ENCODE data around the gene RMND5B.

RMND5B gene

DNA sequence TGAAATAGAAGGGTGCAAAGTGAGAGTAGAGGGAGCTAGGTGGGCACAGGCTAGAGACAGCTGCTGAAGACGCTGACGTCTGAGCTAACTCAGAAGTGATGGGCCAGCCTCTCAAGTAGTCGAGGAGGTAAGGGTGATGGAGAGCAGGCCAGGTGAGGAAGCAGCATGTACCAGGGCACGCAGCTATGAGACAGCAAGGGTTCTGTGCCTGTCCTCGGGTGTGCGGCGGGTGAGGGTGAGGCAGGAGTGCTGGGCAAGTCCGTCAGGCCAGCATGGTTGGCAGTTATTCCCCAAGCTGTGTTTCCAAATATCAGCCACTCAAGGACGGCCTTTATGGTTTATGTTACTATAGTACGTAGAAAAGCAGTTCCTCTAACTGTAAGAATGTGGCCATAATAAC is 6.2 kb downstream of the RMND5B start:
- no peak for DNase-seq

DNA sequence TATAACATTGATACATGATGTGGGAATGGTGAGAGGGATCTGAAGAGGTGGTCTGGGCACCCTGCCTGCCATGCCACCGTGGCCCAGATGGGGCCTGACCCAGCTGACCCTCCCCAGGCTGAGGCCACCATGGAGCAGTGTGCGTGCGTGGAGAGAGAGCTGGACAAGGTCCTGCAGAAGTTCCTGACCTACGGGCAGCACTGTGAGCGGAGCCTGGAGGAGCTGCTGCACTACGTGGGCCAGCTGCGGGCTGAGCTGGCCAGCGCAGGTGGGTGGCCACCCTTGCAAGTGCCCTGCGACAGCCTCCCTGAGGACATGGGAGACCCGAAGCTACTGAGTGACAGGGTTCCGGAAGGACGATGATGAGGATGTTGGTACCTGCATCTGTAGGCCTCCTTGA is 7.2 kb downstream of the RMND5B start:
- DNase-seq, result no peak

DNA sequence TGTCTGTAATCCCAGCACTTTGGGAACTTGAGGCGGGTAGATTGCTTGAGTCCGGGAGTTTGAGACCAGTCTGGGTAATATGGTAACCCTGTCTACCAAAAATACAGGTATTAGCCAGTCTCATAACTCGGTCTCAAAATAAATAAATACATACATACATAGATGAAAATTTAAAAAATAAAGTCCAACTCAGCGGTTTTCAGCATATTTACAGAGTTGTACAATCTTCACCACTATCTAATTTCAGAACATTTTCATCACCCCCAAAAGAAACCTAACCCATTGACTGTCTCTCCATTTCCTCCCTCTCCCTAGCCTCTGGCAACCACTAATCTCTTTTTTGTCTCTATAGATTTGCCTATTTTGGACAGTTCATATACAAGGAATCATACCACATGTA is 10.7 kb downstream of the RMND5B start:
- DNase-seq, result no peak

DNA sequence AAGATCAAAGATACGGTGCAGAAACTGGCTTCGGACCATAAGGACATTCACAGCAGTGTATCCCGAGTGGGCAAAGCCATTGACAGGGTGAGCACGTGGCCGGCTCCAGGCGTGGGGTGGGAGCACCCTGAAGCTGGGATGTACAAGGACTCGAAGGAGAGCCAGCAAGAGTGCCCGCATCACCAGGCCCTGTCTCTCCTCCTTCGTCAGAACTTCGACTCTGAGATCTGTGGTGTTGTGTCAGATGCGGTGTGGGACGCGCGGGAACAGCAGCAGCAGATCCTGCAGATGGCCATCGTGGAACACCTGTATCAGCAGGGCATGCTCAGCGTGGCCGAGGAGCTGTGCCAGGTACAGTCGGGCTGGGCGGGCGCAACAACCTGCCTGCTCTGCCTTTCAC is 11.8 kb downstream of the RMND5B start:
- DNase-seq, result no peak

DNA sequence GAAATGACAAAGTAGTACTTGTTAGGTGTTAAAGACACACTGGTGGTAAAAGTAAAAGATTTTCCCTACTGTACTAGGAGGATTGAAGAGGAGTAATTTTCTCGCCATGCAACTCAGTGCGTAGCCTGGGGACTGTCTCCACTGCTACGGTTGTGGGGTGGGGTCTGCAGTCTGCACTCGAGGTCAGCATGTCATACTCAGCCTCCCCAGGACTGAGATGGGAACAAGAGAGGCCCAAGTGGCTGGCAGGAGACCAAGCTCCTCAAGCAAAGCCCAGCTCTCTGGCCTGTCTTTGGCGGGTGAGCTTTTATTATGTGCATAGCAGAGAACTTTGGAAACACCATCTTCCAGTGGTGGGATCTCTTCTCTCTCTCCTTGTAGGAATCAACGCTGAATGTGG is 12.4 kb downstream of the RMND5B start:
- DNase-seq, result no peak

DNA sequence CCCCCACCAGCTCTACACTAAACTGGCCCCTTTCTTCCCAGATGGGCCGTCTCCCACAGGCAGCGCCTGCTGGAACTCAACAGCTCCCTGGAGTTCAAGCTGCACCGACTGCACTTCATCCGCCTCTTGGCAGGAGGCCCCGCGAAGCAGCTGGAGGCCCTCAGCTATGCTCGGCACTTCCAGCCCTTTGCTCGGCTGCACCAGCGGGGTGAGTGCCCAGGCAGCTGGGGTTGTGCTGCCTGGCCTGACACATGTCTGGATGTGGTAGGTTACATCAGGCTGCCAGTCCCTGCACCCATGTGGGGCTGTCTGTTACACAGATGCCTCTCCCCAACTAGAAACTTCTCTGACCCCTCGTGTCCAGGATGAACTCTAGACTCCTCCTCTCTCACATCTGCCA is 13.1 kb downstream of the RMND5B start:
- DNase-seq, result no peak

DNA sequence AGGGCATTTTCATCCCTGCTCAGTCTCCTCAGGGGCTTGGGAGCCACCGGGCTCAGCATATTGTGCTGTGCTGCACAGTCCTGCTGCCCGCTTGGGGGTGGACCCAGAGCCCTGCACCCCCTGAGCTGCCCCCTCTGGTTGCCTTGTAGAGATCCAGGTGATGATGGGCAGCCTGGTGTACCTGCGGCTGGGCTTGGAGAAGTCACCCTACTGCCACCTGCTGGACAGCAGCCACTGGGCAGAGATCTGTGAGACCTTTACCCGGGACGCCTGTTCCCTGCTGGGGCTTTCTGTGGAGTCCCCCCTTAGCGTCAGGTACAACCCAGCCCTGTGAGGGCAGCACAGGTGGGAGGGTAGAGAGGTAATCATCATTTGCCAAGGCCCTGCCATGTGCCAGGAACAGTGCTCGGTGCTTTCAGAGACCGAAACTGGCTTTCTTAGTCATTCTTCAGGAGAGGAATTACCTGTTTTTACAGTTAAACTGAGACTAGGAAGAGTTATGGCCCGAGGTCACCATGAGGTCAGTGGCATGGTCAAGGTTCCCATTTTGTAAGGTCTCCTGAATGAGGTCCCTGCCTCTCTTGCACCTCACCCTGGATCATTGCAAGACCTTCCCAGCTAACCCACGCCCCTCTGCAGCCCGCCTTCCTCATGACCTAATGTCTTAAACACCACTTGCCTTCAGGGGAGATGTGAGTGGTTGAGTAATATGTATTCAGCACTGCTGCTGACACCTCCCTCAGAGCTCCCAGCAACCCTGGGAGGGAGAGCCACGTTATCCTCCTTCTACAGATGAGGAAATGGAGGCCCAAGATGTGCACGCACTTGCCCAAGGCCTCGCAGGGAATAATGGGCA is 15.4 kb downstream of the RMND5B start:
- peak; percentile 80 for DNase-seq

DNA sequence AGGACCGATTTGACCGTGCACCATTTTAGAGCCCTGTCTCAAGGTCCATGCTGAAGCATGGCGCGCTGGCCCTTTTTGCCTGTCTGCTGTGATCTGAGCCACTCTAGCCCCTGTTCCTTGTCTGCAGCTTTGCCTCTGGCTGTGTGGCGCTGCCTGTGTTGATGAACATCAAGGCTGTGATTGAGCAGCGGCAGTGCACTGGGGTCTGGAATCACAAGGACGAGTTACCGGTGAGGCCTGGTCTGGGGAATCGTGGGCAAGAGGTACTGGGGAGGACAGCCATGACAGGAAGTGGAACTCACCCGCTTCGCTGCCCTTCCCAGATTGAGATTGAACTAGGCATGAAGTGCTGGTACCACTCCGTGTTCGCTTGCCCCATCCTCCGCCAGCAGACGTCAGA is 16.6 kb downstream of the RMND5B start:
- no peak for DNase-seq

DNA sequence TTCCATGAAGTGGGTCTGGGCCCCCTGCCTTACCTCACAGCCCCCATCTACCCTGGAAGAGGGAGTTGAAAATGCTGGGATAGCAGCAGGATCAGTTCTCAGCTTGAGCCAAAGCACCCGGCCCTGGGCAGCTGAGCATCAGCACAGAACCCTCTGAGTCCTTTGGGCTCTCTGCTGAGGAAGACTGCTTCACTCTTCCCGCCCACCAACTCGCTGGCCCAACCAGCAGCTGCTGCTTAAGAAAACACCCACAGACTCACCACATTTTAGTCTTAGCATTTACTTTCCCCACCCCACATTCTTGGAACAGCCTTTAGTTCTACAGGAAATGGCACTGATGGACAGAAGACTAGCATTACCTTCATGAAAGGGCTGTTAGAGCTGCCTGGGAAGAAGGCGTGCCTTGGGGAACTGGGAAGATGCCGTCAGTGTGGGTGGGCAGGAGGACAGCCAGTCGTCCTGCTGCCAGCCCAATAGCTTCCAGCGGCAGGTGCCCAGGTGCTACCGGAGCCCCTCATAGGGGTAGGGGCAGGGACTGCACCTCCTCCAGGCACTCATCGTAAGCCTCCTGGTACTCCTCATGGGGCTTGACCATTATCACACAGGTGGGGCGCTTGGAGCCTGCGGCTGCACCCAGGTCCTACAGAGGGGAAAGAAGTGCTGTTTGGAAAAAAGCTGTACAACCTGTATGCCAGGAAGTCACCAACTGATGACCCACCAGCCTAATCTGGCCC is 18.6 kb downstream of the RMND5B start:
- DNase-seq, result no peak

DNA sequence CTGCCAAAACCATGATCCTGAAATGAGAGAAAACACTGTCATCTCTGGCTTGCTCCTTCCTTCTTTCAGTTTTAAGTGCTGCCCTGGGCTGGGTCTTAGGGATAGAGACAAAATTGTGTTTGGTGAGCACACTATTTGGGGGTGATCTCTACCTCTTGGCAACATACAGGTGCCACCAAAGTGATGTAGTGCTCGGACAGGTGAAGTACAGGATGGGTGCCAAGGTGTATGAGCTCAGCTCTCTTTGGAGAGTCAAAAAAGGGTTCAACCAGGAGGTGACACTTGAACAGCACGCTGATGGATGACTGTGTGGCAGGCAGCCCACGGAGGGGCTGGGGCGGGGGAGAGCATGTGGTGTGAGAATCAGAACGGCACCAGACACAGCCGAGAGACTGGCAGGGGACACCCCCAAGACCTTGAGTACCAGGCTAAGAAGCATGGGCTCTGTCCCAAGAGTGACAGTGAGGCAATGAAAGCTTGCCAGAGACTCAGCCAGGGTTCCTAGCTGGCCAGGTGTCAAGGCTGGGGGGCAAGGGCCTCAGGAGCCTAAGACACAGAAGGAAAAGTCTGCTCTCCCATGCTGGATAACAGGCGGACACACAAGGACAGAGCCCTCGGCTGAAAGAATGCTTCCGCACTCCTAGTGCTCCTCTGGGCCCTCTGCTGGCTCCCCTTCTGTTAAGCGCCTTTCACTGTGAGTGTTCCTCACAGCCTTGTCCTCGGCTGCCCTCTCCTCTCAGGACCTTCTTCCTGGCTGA is 20.3 kb downstream of the RMND5B start:
- DNase-seq, result no peak

DNA sequence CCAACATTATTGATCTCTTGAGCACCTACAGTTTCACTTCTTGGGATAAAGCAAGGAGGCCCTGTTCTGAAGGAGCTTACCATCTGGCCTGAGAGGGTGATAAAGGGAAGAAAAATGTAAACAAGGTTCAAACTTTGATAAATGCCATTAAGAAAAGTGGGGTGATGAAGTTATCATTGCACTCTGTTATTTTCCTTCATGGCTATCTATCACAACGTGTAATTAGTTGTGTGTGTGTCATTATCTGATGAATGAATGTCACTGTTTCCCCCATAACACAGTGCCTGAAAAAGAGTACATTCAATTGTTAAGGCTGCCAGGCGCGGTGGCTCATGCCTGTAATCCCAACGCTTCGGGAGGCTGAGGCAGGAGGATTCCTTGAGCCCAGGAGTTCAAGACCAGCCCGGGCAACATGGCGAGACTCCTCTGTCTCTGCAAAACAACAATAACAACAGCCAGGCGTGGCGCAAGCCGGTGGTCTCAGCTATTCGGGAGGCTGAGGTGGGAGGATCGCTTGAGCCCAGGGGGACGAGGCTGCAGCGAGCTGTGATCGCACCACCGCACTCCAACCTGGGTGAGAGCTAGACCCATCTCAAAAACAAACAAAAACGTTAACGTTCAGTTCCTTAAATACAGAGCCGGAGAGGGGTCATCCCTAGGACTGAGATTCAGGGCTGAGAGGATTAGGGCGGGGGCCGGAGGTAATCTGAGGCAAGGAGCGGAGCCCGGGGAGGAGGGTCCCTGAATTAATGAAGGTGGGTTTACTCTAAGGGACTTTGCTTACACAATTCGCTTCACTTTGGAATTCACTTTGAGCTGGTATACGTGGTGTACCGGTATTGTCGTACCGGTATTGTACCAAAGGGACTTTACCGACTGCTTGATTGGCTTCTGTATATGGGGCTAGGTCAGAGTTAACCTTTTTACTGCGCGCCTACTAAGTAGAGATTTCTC is 22.0 kb downstream of the RMND5B start:
- DNase-seq, result no peak

DNA sequence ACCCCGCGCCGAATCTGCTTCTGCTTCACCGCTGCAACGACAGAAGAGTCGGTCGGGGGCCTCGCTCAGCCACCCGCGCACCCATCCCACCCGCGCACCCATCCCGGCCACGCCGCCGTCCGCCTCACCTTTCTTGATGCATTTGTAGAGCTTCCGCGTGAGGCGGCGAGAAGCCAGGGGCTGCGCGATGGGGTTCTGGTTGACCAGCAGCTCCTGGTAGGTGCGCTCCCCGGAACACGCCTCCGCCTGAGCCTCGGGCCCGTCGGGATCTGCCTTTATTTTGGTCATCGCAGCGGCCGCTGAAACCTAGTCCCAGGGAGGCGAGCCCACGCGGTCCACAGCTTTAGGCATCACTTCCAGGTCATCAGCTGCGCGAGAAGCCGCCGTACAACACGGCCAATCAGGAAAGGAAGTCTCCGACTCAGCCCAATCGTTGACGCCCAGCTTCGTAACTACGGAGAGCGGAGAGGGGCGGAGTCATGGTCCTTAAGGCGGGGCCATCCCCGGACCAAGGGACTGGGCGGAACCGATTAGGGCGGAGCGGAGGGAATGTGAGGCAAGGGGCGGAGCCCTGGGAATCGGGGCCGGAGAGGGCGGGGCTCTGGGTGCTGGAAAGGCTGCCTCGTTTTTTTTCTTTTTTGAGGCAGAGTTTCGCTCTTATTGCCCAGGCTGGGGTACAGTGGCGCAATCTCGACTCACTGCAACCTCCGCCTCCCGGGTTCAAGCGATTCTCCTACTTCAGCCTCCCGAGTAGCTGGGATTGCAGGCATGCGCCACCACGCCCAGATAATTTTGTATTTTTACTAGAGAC is 22.9 kb downstream of the RMND5B start, which contains the start of gene NHP2:
NHP2 (minus strand) TSS at position 356 of the 811 bp plus-strand sequence; CDS start at position 288, 68 bp downstream.
- DNase-seq, result peak; percentile 98

DNA sequence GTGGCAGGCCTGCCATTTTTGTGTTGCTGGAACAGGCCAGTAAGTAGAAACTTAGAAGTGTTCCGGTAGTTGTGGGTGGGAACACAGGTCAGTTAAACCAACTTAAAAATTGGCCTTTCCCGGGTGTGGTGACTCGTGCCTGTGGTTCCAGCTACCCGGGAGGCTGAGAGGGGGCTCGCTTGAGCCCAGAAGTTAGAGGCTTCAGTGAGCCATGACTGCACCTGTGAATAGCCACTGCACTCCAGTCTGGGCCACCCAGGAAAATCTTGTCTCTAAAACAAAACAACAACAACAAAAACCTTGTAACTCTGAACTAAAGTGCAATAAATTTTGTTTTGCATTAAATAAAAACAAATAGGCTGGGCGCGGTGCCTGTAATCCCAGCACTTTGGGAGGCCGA is 24.3 kb downstream of the RMND5B start:
- no peak for DNase-seq

DNA sequence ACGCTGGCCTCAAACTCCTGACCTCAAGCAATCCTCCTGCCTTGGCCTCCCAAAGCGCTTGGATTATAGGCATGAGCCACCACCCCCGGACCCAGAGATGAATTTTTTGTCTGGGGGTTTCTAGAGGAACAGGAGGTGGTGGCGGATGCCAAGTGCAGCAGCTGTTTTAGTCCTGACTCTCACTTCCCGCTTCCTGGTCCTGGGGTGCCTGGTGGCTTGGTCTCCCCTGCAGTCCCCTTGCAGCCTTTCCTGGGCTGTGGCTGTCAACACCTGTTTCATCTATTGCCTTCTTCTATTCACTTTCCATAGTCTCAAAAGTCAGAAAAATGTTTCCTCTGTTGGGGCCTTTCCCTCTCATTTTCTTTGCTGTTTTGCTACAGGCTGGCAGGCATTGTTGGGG is 29.4 kb downstream of the RMND5B start:
- DNase-seq, result no peak

DNA sequence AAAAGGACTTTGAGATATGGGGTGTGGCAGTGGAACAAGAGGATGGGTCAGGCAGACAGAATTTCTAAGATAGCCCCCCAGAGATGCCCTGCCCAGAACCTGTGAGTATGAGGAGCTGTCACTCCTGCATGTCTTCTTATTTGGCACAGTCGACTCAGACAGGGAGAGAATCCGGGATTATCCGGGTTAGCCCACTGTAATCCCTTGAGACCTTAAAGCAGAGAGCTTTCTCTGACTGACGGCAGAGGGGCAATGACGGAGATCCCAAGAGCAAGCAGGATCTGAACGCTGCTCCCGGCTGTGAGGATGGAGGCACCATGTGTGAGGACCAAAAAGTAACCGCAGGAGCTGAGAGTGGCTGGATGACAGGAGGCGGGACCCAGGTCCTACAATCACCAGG is 31.7 kb downstream of the RMND5B start:
- no peak for DNase-seq

DNA sequence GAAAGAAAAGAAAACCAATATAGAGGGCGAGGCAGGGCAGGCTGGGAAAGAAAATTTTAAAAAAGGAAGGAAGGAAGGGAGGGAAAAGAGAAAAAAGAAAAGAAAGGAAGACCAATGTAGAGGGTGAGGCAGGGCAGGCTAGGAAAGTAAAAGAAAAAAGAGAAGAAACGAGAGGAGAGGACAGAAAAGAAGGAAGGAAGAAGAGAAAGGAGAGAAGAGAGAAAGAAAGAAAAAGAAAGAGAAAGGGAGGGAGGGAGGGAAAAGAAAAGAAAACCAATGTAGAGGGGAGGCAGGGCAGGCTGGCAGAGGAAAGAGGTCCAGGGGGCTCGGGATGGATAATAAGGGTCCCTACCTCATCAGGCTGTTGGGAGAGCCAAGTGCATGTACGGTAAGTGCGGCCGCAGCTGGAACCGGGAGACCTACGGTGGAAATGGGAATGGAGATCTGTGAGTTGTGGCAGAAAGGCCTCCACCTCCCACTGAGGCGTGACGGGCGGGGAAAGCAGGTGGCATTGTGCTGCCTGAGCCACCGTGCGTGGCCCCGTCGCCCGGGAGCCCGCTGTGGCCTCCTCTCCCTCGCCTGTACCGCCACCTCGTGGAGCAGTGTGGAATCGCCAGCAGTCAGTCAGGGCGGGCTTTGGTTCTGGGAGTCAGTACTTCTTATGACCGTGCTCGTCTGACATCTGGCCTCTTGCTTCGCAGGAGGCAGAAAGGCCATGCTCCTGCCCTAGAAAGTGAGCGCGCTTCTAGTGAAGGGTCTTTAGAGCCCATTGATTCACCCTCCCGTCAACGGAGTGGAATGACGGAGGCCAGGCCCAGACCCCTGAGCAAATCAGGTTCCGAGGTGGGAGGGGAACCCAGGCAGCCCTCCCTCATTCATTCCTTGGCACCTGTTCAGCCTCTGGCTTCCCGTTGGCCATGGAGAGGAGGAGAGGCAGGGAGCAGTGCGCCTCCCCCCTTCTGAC is 33.2 kb downstream of the RMND5B start:
- DNase-seq, result peak; percentile 91

DNA sequence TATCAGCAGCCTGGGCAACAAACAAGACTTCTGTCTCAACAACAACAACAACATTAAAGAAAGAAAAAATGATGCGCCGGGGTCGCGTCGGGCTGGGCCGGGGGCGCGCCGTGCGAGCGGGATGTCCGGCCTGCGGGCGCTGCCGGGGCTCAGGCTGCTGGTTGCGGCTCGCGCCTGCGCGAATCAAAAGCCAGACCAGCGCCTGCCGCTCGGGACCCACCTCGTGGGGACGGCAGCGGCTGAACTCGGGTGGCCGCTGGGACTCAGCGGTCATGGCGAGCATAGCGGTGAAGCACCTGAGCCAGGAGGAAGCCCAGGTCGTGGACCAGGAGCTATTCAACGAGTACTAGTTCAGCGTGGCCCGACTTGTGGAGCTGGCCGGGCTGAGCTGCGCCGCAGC is 34.8 kb downstream of the RMND5B start:
- DNase-seq, result no peak

DNA sequence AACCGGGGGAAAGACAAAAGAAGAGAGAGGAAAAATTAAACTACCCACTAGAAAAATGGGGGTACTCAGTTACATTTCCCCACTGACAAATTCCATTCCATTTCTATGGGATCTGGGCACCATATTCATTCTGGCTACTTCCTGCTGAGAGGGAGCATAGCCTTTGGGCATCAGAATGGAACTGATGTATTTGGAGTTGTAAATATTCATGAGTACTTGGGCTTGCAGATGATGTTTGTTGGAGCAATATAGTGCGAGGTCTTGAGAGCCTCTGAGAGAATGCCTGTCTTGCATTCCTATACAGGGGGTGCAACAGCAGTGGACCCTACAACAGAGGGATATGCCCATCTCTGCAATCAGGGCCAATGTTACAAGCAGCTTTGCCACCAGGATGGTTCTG is 39.6 kb downstream of the RMND5B start:
- no peak for DNase-seq

DNA sequence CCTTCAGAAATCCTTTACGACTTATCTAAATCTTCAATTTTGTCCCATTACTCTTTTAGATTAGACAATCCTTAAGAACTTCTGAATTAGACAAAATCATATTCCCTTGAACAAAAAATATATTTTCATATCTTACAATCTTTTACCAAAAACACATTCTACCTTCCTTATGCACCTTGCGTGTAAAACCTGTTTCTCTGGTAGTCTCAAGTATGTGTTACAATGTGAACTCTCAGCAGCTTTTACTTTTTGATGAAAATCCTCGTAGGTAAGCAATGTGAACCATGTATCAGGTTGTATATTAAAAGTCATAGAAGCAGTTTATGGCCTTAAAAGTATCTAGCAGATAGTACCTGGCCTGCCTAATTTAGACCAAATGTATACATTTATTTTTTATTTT is 43.6 kb downstream of the RMND5B start:
- DNase-seq, result no peak

DNA sequence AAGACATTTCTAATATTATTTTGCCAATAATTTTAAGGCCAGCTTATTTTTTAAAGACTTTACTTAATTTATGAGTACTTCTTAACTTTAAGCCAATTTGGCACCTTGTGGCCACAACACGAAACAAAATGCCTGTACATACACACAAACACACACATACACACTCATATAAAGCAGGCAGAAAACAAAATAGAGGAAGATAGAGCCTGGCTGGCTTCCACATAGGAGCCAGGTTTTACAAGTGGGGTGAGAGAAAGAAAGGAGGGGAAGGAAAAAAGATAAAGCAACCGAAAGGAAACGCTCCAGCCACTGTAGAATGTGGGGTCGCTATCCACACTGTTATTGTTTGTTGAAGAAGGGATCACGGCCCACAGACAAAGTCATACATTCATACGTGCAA is 46.0 kb downstream of the RMND5B start:
- DNase-seq, result no peak
